Urothelium cell line (cell line): Measurements from ENCODE around the gene SEL1L2.
"Not testable (repeated sequence)": the region's sequence is repeated elsewhere in the genome, so short reads cannot be mapped to it uniquely, and the experiment has no call there.

Source experiments
- DNase-seq: peaks from one replicate; pipeline ENCODE4 v3.0.0; 2011; ENCODE audit warnings: low spot score, mixed read lengths
- FAIRE-seq: peaks from 2 replicates; lab custom pipeline; 2011; peaks lifted over from hg19 to GRCh38; lab: Jason Lieb, UNC

The SEL1L2 gene

GRCh38 chr20:13990465-13990864, at the start of gene SEL1L2:
Gene SEL1L2 (minus strand): TSS chr20:13990614. CDS start chr20:13990534, 80 bp downstream.
- DNase-seq = no peak
- no peak for FAIRE-seq

DNA sequence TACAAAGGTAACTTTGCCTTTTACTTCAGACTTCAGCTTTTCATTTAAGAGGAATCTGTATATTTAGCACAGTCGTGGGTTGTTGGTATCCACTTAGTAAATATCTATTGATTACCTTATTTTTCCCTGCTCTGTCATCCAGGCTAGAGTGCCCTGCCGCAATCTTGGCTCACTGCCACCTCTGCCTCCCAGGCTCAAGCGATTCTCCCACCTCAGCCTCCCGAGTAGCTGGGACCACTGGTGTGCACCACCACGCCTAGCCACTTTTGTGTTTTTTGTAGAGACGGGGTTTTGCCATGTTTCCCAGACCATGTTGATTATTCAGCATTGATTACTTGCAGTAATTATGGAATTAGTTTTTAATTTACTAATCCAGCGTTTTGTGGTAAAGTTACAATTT, 46.2 kb upstream of the SEL1L2 start:
- DNase-seq (no peak), FAIRE-seq (no peak)

- no peak for FAIRE-seq
- no peak for DNase-seq
Measured at GRCh38 chr20:14033310-14033709, 42.9 kb upstream of the SEL1L2 start.

GRCh38 chr20:14030991-14031390, 40.6 kb upstream of the SEL1L2 start:
- FAIRE-seq (no peak), DNase-seq (no peak)

DNA sequence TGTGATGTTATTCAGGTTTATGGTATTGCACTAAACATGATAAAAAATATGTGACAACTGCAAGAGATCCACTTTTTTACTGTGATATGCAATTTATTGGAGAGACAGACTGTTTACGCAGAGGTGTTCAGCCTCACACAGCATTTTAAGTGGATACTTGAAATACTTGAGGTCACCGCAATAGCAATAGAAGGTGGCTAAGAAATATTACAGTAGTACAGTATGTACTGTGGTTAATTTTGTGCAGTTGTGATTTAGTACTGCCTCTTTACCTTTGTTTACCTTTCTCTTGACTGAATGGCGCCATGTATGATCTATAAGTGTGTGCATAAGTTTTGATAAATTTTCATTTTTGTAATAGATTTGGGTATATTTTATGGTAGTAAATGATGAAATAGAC, 22.3 kb upstream of the SEL1L2 start:
- FAIRE-seq (no peak), DNase-seq (no peak)

DNA sequence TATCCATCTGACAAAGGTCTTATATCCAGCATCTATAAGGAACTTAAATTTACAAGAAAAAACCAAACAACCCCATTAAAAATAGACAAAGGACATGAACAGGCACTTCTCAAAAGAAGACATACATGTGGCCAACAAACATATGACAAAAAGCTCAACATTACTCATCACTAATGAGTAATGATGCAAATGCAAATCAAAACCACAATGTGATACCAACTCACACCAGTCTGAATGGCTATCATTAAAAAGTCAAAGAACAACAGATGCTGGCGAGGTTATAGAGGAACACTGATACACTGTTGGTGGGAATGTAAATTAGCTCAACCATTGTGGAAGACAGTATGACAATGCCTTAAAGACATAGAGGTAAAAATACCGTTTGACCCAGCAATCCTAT, 18.8 kb upstream of the SEL1L2 start:
- DNase-seq = no peak

GRCh38 chr20:14005996-14006395, 15.6 kb upstream of the SEL1L2 start:
- FAIRE-seq = no peak
- no peak for DNase-seq

More for the DNA sequence above, 18.8 kb upstream of the SEL1L2 start:
- no peak for FAIRE-seq

DNA sequence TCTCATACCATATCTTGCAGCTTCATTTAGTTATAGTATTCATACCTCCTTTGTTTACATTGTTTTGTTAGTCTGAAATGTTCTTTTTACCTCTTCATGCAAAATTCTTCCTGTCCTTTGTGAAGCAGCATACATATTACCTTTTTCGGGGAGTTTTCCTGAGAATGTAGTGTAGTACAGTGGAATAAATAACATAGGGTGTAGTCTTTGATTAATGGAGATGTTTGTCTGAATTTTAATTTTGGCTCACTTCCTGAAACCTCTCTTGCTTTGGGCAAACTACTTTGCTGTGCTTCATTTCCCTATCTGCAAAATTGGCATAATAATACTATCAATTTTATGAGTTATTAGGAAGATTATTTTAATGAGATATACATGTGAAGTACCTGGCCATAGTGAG, 10.5 kb upstream of the SEL1L2 start:
- FAIRE-seq = no peak

DNA sequence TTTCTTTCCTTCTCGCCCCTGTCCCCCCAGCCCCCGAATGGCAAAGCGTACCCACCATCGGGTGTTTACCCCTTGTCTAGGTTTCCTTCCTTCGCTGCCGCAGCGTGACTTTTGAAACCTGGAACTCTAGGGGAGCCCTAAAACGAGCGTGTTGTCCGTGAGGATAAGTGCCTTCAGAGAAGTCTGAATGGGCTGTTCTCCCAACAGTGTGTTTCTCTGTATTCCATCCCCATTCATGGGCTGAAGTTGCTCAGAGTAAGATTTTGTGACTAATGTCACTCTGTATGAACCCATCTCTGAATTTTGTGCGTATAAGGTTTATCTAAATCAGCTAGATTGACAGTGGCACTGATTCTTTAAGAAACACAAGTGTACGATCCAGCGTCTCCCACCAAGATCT, 5.9 kb upstream of the SEL1L2 start:
- DNase-seq = no peak

More for the DNA sequence above, 10.5 kb upstream of the SEL1L2 start:
- no peak for DNase-seq

DNA sequence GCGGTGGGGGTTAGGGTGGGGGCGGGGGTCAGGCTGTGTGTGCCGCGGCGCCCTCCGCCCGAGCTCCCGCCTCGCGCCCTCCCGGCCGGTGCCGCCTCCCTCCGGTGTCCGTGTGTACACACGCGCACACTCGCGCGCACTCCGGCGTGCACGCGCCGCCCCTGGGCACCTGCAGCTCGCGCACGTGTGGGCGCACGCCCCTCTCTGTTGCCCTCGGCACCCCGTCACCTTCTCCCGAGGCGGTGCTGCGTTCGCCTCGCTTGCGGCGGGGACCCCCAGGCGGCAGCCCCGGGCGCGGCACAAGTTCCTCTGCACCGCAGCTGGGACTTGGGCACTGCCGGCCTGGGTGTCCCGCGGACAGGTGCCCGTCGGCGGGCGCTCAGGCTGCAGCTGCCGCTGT, 5.4 kb upstream of the SEL1L2 start:
- FAIRE-seq (peak; percentile 48), DNase-seq (peak; percentile 71)

More for the DNA sequence above, 5.9 kb upstream of the SEL1L2 start:
- no peak for FAIRE-seq

DNA sequence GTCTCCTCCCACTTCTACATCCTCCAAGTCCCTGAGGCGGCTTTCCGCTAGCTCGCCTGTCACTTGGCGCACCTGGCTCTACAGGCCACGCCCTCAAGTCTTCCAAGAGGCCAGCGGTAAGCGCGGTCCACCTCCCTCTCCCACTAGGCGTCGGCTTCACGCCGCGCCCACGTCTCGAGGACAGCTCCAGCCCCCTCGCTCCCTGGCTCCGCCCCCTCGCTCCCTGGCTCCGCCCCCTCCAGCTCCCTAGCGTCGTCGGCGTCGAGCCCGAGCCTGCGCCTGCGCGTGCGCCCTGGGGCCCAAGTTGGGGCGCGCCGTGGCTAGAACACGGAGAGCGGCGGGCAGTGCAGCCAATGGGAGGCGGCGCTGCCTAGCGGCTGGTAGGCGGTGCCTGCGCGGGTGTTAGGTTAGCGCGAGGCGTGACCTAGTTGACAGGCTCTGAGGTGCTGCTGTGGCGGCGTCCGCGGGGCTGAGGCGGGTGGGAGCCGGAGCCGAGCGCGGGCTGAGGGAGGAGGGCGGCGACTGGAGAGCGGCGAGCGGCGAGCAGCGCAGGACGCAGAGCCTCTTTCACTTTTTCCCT, 4.8 kb upstream of the SEL1L2 start, which contains the start of gene MACROD2:
MACROD2 (plus strand) TSS at position 431 of the 580 bp plus-strand sequence.
- DNase-seq (peak; percentile 96), FAIRE-seq (peak; percentile 72)

- not testable (repeated sequence) for FAIRE-seq, DNase-seq
Measured at GRCh38 chr20:13991955-13992354, 1.5 kb upstream of the SEL1L2 start.

GRCh38 chr20:13991311-13991710, 897 bp upstream of the SEL1L2 start:
- DNase-seq (no peak), FAIRE-seq (no peak)

GRCh38 chr20:13984211-13984610, 6.2 kb downstream of the SEL1L2 start:
- FAIRE-seq (no peak), DNase-seq (peak; percentile 29)

DNA sequence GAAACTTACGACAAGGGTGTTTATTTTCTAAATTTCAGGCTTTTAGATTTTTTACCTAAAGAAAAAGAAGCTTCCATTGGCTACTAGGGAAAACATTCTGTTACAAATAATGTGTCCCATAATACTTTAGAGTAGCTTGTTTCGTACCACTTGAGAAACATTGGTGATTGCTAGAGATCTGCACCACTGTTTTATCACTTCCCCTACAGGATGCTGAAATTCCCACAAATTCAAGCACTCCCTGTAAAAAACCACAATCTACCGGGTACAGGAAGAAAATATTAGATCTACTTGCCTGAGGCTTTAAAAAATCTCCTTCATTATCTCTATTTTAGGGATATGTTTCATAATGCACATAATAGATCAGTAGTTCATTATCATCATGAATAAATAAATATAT, 29.9 kb downstream of the SEL1L2 start:
- no peak for DNase-seq
- no peak for FAIRE-seq

- no peak for DNase-seq
- no peak for FAIRE-seq
Measured at GRCh38 chr20:13960119-13960518, 30.3 kb downstream of the SEL1L2 start.

DNA sequence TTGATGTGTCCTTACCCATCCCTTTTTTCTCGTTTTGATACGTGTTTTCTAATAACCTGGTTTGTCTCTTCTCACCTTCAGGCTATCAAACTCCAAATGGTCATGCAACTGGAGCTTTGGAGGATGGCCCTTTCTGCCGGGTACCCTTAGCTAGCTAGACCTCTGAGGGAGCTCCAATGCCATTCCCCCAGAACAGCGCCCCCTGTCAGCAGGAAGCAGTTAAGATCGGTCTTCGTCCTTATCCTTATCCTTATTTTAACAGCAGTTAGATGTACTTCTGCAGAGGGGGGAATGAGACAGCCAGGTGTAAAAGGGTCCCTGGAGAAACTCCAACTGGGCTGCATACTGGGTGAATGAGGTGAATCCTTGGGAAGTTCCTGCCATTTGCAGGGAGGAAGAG, 37.2 kb downstream of the SEL1L2 start:
- FAIRE-seq (no peak), DNase-seq (no peak)

DNA sequence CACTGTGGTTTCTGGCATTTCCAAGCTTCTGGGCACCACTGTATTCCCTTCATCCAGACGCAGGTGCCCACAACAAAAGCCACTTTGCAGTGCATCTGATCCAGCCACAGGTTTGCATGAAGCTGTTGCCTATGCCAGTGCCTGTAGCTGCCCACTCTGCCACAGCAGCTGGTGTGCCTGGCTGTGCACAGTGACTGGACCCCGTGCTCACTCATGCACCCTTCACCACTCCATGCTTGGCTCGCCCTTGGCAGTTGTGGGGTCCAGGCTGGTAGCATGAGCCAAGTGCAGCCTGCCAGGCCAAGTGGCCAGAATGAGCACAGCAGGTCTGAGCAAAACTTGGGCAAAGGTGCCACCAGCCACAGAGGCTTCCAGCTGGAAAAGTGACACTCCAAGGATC, 42.7 kb downstream of the SEL1L2 start:
- no peak for FAIRE-seq
- DNase-seq = no peak

- DNase-seq = no peak
- no peak for FAIRE-seq
Measured at GRCh38 chr20:13941031-13941430, 49.4 kb downstream of the SEL1L2 start.

GRCh38 chr20:13936781-13937576, 53.4 kb downstream of the SEL1L2 start:
- no peak for FAIRE-seq
- no peak for DNase-seq

- DNase-seq (no peak), FAIRE-seq (peak; percentile 56)
Measured at GRCh38 chr20:13934992-13935894, 55.2 kb downstream of the SEL1L2 start.
